ENCODE results near the gene ROR1.

ROR1 gene

DNA sequence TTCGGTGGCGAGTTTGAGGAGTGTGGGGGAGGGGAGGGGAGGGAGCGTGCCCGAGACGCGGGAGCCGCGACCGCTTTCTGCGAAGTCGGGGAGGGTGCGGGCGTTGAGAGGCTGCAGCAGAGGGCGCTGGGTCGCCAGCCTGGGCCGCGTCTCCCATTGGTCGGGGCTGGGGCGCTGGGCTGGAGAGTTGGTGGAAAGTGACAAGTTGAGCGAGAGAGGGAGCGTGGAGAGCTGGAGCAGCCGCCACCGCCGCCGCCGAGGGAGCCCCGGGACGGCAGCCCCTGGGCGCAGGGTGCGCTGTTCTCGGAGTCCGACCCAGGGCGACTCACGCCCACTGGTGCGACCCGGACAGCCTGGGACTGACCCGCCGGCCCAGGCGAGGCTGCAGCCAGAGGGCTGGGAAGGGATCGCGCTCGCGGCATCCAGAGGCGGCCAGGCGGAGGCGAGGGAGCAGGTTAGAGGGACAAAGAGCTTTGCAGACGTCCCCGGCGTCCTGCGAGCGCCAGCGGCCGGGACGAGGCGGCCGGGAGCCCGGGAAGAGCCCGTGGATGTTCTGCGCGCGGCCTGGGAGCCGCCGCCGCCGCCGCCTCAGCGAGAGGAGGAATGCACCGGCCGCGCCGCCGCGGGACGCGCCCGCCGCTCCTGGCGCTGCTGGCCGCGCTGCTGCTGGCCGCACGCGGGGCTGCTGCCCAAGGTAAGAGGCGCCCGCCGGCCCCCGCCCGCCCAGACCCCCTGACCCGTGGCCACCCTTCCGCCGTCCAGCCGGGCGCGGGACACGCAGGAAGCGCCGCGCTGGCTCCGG, at the start of gene ROR1:
Gene ROR1, plus strand, starts transcription at position 203 of the 802 bp plus-strand sequence.
- DNase-seq, result peak; percentile 47

GRCh38 chr1:63724375-63724899, 49.4 kb upstream of the ROR1 start:
- no peak for DNase-seq

DNA sequence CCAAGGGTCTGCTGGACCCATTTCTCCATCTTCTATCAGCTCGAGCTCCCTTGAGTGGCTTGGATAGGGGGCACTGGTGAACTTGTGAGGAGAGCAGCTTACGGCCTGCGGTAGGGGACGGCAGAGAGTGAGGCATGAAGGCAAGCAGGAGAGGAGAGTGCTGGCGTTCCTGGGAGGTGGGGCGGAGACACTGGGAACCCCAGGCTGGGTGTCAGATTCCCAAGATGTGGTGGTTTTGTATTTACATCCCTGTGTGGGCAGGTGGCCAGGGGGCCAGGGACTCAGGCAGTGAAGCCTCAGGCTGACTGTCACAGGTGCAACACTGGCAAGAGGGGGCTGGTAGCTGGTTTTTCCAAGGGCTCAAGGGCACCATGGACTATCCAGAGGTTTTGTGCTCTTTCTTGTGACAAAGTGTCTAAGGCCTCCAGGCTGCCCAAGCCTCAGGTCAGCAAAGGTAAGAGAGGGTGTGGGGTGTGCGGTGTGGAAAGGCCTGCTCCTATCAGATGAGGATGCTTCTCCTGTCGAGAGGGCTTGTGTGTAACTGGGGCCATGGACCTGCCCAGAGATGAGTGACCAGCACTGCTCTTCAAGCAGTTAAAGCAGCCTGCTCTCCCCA, 45.1 kb upstream of the ROR1 start:
- DNase-seq, result no peak

GRCh38 chr1:63729227-63729620, 44.6 kb upstream of the ROR1 start:
- DNase-seq, result no peak

- DNase-seq, result no peak
Measured at GRCh38 chr1:63730211-63730610, 43.6 kb upstream of the ROR1 start.

GRCh38 chr1:63731117-63732043, 42.4 kb upstream of the ROR1 start:
- no peak for DNase-seq

DNA sequence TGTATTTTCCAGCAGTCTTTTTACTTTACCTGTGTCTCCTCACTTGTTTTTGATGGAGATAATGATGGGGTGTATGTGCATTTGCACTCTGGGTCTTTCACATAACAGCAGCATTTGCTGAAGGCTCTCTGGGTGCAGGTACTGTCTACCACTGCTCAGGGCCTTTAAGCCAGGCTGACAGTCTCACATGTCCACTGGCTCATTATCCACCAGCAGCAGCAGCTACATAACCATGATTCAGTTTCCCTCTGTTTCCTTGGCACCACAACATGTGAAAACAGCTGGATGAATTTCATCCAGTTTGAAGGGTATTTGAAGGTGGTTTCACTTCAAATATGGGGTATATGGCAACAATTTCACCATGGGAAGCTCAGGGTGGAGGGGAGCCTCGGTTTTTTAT, 41.2 kb upstream of the ROR1 start:
- no peak for DNase-seq

DNA sequence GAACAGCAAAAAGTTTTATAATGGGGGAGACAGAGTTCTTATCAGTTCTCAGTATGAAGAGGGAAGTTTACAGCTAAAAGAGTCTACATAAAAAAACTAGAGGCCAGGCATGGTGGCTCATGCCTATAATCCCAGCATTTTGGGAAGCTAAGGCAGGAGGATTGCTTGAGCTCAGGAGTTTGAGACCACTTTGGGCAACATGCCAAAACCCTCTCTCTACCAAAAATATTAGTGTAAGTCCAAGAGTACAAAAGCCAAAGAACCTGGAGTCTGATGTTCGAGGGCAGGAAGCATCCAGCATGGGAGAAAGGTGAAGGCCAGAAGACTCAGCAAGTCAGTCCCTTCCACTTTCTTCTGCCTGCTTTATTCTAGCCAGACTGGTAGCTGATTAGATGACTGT, 35.0 kb upstream of the ROR1 start:
- DNase-seq, result no peak

DNA sequence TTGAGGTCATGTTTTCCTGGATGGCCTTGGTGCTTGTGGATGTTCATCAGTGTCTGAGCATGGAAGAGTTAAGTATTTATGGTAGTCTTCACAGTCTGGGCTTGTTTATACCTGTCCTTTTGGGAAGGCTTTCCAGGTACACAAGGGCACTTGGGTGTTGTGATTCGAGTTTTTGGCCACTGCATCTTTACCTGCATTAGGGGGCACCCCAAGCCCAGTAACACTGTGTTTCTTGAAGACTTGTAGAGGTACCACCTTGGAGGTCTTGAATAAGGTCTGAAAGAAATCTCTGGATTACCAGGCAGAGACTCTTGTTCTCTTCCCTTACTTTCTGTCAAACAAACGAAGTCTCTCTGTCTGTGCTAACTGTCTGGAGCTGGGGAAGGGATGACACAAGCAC, 34.4 kb upstream of the ROR1 start:
- no peak for DNase-seq

DNA sequence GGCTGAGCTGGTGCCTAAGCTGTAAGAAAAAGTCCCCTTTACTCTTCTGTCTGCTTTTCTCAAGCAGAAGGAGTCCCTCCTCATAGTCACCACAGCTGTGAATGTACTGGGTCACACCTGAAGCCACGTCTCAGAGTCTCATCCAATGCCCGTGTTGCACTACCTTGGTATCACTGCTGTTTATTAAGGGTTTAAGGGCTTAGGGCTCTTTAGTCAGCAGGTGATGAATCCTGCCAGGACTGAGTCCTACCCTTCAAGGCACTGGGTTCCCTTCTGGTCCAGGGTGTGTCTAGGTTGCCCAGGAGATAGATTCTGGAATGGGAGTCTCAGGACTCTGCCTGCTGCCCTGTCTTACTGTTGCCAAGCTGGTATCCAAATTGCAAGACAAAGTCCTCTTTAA, 33.4 kb upstream of the ROR1 start:
- DNase-seq, result no peak

GRCh38 chr1:63742526-63742925, 31.3 kb upstream of the ROR1 start:
- no peak for DNase-seq

DNA sequence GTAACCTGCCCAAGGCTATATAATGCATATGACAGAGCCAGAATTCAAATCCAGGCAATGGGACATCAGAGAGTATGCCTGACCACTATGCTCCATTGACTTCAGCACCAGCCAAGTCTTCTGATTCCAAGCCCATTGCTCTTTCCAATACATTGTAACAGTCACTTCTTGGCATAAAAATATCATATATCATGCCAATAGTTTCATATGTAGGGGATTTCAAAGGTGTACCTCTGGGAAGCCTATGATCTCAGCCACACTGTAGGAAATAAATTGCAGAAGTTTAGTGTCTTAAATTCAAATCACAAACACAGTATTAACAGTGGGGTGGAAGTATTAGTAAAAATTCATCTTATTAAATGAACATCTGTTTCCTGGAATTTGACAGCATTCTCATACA, 30.0 kb upstream of the ROR1 start:
- no peak for DNase-seq

- peak; percentile 4 for DNase-seq
Measured at GRCh38 chr1:63746129-63746864, 27.5 kb upstream of the ROR1 start.

DNA sequence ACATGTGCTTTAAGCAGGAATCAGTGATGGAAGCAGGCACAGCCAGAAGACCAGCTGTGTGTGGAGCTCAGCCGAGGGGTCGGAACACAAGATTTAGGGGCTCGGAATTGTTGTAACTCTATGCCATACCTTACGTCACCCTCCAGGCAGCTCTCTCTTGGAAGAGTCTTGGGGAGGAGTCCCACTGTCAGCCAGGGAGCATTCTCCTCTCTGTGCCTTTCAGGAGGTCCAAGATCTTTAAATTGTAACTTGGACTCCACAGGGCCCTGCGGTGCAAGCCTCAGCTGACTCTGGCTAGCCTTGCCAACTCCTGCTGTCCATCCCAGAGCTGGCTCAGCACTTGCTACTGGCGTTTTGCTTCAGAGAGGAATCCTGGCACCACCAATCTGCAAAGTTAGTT, 26.4 kb upstream of the ROR1 start:
- no peak for DNase-seq

GRCh38 chr1:63748046-63748580, 25.7 kb upstream of the ROR1 start:
- DNase-seq, result no peak

DNA sequence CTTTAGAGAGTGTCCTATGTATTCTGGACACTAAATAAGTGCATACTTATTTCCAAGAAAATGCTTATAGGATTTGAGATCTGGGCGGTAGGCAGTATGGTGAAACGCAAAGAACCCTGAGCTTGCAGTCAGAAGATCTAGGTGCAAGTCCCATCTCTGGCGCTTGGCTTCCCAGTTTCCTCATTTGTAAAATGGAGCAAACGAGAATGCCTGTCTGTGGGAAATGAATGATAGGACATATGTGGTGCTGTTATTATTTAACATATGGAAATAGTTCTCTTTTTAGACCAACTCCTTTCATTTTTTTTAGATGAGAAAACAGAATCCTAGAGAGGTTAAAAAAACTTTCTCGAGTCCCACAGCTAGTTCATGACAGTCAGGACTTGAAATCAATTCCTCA, 25.2 kb upstream of the ROR1 start:
- DNase-seq, result no peak

DNA sequence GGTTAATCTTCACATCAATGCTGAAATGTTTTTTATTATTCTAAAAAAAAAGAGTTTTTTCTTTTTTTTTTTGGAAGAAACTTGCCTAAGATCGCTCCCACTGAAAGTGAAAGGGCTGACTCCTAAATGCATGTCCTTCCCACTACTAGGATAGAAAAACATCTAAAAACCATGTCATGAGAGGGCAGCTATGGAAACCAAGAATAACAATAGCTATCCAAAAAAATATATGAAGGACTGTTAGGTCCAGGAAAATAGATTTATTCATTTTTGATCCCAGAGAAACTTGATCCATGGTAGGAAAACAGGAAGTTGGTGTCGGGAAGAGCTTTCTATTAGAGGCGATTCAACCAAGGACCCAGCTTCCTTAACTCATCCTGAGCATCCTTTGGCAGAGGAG, 23.1 kb upstream of the ROR1 start:
- no peak for DNase-seq

- DNase-seq, result no peak
Measured at GRCh38 chr1:63752176-63752575, 21.6 kb upstream of the ROR1 start.

DNA sequence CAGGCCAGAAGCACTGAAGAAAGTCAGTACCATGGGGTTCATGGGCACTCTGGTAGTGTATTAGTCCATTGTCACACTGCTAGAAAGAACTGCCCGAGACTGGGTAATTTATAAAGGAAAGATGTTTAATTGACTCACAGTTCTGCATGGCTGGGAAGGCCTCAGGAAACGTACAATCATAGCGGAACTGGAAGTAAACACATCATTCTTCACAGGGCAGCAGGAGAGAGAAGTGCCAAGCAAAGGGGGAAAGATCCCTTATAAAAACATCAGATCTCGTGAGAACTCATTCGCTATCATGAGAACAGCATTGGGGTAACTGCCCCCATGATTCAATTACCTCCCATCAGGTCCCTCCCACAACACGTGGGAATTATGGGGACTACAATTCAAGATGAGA, 20.2 kb upstream of the ROR1 start:
- no peak for DNase-seq

DNA sequence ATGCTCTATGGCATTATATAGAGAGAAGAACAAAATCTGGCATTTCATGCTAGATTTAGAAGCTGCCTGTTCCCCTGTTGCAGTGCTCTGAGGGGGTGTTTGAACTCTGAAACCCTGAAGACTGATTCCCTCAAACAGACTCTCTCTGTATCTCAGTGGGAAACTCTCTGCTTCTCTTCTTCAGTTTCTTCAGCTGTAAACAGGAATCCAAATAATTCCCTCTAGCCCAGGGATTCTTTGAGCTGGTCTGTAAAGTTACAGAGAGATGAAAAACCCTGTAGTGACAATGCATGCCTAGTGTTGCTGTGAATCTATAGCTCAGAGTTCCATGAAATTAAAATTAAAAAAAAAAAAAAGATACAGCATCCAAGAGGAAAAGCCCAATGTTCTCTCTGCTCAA, 17.0 kb upstream of the ROR1 start:
- DNase-seq, result no peak

DNA sequence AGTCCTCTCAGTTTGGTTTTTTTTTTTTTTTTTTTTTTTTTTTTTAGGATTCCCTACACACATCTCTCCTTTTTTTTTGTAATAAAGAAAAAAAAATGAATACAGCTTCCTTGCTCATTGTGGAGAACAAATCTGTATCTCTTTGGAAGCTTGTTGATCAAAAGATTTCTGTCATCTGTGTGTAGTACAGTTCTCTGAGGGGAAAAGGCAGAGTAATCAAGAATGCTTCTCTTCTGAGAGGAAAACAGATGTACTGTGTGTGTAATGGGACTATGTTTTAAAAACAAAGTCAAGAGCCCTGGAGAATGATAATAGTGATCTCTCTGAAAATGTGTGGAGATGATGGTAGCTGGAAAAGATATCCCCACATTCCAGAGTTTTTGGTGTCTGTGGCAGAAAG, 16.5 kb upstream of the ROR1 start:
- no peak for DNase-seq

GRCh38 chr1:63758791-63759190, 15.0 kb upstream of the ROR1 start:
- DNase-seq, result no peak
